Caco-2 (cell line): ENCODE data around the gene MSN. TPM values are rescaled to one million over a fixed set of nuclear protein-coding genes. Genes with fewer than 3 reads are reported as not detected.

Source experiments
- BruUV-seq: library from RNA; stranded (reverse); fragments of 400-500 nt; replicated peaks from 2 replicates; lab custom pipeline; 2021; lab: Mats Ljungman, UMichigan
- CTCF ChIA-PET: fragments of 300-600 bp; sonication (Branson Sonifier 250); formaldehyde crosslinking; loops from one replicate; lab custom pipeline; 2022; ENCODE audit warnings: antibody characterized with exemption; lab: Charles Lee
- POLR2A ChIA-PET: fragments of 300-600 bp; sonication (Branson Sonifier 250); formaldehyde crosslinking; loops from one replicate; lab custom pipeline; 2022; ENCODE audit warnings: antibody characterized with exemption; lab: Charles Lee
- DNase-seq, 2 experiments: peaks; one replicate each; pipeline versions ENCODE4 v3.0.0 to v3.0.0-alpha.2; 2020 to 2022
- H3K27me3 ChIP-seq: replicated peaks from 2 replicates; pipeline ENCODE4 v1.6.0; 2011; ENCODE audit warnings: low read length; ENCODE audit not compliant: control insufficient read depth, insufficient read depth
- H3K36me3 ChIP-seq: 2 replicates; pipeline ENCODE4 v1.5.1; 2011; ENCODE audit warnings: low read length; ENCODE audit not compliant: control insufficient read depth, insufficient read depth
- H3K4me1 ChIP-seq: fragments of 250-450 bp; sonication (Bioruptor Pico); 2 replicates; pipeline ENCODE4 v1.5.1; 2020; ENCODE audit warnings: mild to moderate bottlenecking
- H3K4me3 ChIP-seq: 2 replicates; pipeline ENCODE4 v1.5.1; 2011; ENCODE audit warnings: low read depth, mild to moderate bottlenecking, control low read depth, low read length
- H3K9me3 ChIP-seq: fragments of 250-450 bp; sonication (Bioruptor Pico); 2 replicates; pipeline ENCODE4 v1.5.1; 2020; ENCODE audit warnings: mild to moderate bottlenecking, moderate library complexity
- H3K27ac Mint-ChIP-seq: one replicate; pipeline ENCODE4 v1.8.0; 2022; ENCODE audit warnings: mixed read lengths; ENCODE audit not compliant: unreplicated experiment
- H3K27me3 Mint-ChIP-seq: one replicate; pipeline ENCODE4 v1.8.0; 2022; ENCODE audit warnings: mixed read lengths; ENCODE audit not compliant: insufficient read depth, unreplicated experiment
- H3K36me3 Mint-ChIP-seq: one replicate; pipeline ENCODE4 v1.8.0; 2022; ENCODE audit warnings: mild to moderate bottlenecking, mixed read lengths; ENCODE audit not compliant: insufficient read depth, unreplicated experiment
- H3K4me1 Mint-ChIP-seq: one replicate; pipeline ENCODE4 v1.8.0; 2022; ENCODE audit warnings: low read depth, mixed read lengths; ENCODE audit not compliant: unreplicated experiment
- H3K4me3 Mint-ChIP-seq: one replicate; pipeline ENCODE4 v1.8.0; 2022; ENCODE audit warnings: mild to moderate bottlenecking, moderate library complexity, mixed read lengths; ENCODE audit not compliant: unreplicated experiment
- H3K9me3 Mint-ChIP-seq: one replicate; pipeline ENCODE4 v1.8.0; 2022; ENCODE audit warnings: mixed read lengths; ENCODE audit not compliant: unreplicated experiment
- CTCF ChIP-seq, 2 experiments: fragments of 200-600 bp in 1 of 2; IDR thresholded peaks; 1 replicate in 1 of 2; 2 replicates in 1 of 2; pipeline versions ENCODE4 v1.5.1 to v1.8.0; 2011 to 2022; ENCODE audit warnings: antibody characterized with exemption in 1 of 2, control low read depth in 1 of 2, inconsistent platforms in 1 of 2, low read depth in 1 of 2, low read length in 1 of 2, mild to moderate bottlenecking in 1 of 2, moderate library complexity in 1 of 2; ENCODE audit not compliant: insufficient read depth in 1 of 2, severe bottlenecking in 1 of 2, unreplicated experiment in 1 of 2
- intact Hi-C: fragments of 100-400 bp; cut with micrococcal nuclease; formaldehyde crosslinking; loops from one replicate; pipeline ENCODE4 v1.10.0; 2022; ENCODE audit not compliant: unreplicated experiment
- total RNA-seq: library from RNA; stranded (reverse); gene quantifications from 2 replicates; pipeline ENCODE4 v1.2.3, GENCODE V29; 2022

The MSN gene
- total RNA-seq, 1 experiment from 2014 or later = 0.07 TPM

GRCh38 chrX:65697915-65698796 is 30.7 kb downstream of the MSN start:
- TF ChIP-seq CTCF (IDR thresholded peaks at IDR 0.05; ENCODE audit: insufficient read depth in 1 of 2, low read depth in 1 of 2, low read length in 1 of 2, severe bottlenecking in 1 of 2, unreplicated experiment in 1 of 2) = no peak
- DNase-seq = no peak
- Histone ChIP-seq H3K4me3 (no peak overlapping the region), H3K27me3 (no peaks in the 10 kb centered on the region), H3K4me1 (no peaks in the 10 kb centered on the region), H3K9me3 (no peaks in the 10 kb centered on the region), H3K36me3 (no peaks in the 10 kb centered on the region)
- Mint-ChIP-seq H3K36me3 (no peaks in the 10 kb centered on the region), H3K4me1 (no peaks in the 10 kb centered on the region), H3K9me3 (no peaks in the 10 kb centered on the region), H3K27me3 (no peaks in the 10 kb centered on the region), H3K4me3 (no peak overlapping the region), H3K27ac (no peak overlapping the region)
- BruUV-seq = no TSS peak
- intact Hi-C loops = no loop called here
- POLR2A ChIA-PET = no interaction called here
- CTCF ChIA-PET = no interaction called here

GRCh38 chrX:65702956-65703355 is 35.5 kb downstream of the MSN start:
- Mint-ChIP-seq H3K27me3 (no peaks in the 10 kb centered on the region), H3K4me3 (no peak overlapping the region), H3K36me3 (no peaks in the 10 kb centered on the region), H3K9me3 (no peaks in the 10 kb centered on the region), H3K27ac (no peak overlapping the region), H3K4me1 (no peaks in the 10 kb centered on the region)
- intact Hi-C loops = no loop called here
- Histone ChIP-seq H3K36me3 (no peaks in the 10 kb centered on the region), H3K9me3 (no peaks in the 10 kb centered on the region), H3K4me3 (no peak overlapping the region), H3K27me3 (no peaks in the 10 kb centered on the region), H3K4me1 (no peaks in the 10 kb centered on the region)
- ChIA-PET CTCF (no interaction called here), POLR2A (no interaction called here)
- BruUV-seq = no TSS peak
- no peak for TF ChIP-seq CTCF (IDR thresholded peaks at IDR 0.05; ENCODE audit: insufficient read depth in 1 of 2, low read depth in 1 of 2, low read length in 1 of 2, severe bottlenecking in 1 of 2, unreplicated experiment in 1 of 2)
- DNase-seq = no peak

- Mint-ChIP-seq H3K4me3 (no peak overlapping the region), H3K27ac (no peak overlapping the region), H3K36me3 (no peaks in the 10 kb centered on the region), H3K9me3 (no peaks in the 10 kb centered on the region), H3K27me3 (no peaks in the 10 kb centered on the region), H3K4me1 (no peaks in the 10 kb centered on the region)
- CTCF ChIA-PET = no interaction called here
- TF ChIP-seq CTCF (IDR thresholded peaks at IDR 0.05; ENCODE audit: insufficient read depth in 1 of 2, low read depth in 1 of 2, low read length in 1 of 2, severe bottlenecking in 1 of 2, unreplicated experiment in 1 of 2) = no peak
- no peaks in the 10 kb centered on the region for H3K4me1 ChIP-seq
- intact Hi-C loops = no loop called here
- no peaks in the 10 kb centered on the region for H3K9me3 ChIP-seq
- no peaks in the 10 kb centered on the region for H3K27me3 ChIP-seq
- no peaks in the 10 kb centered on the region for H3K36me3 ChIP-seq
- H3K4me3 ChIP-seq = no peak overlapping the region
- no TSS peak for BruUV-seq
- POLR2A ChIA-PET = no interaction called here
- no peak for DNase-seq
Measured at GRCh38 chrX:65705439-65705838, 38.0 kb downstream of the MSN start.
